ENCODE data around the gene CCND2. TPM values are rescaled to one million over a fixed set of nuclear protein-coding genes. Genes with fewer than 3 reads are reported as not detected.
"Not testable (repeated sequence)": the region's sequence is repeated elsewhere in the genome, so short reads cannot be mapped to it uniquely, and the experiment has no call there.

CCND2 gene
- total RNA-seq, 1 experiment from 2014 or later = 70.9 TPM

- Mint-ChIP-seq H3K36me3 (ENCODE audit: insufficient read depth, unreplicated experiment) (no peaks in the 10 kb centered on the region), H3K27ac (ENCODE audit: low read depth, unreplicated experiment) (no peak overlapping the region), H3K4me3 (ENCODE audit: unreplicated experiment) (no peak overlapping the region), H3K9me3 (ENCODE audit: unreplicated experiment) (peaks cover 24% of the 10 kb centered on the region), H3K27me3 (ENCODE audit: insufficient read depth, unreplicated experiment) (peaks cover 63% of the 10 kb centered on the region), H3K4me1 (ENCODE audit: insufficient read depth, unreplicated experiment) (no peaks in the 10 kb centered on the region)
- BruUV-seq (replicated peaks) = no TSS peak
- intact Hi-C loops (cut with micrococcal nuclease) = no loop called here
- no peak for TF ChIP-seq CTCF (IDR thresholded peaks at IDR 0.05; ENCODE audit: unreplicated experiment)
- CTCF ChIA-PET = no interaction called here
- POLR2A ChIA-PET = no interaction called here
- DNase-seq (ENCODE audit: unreplicated experiment) = no peak
Measured at GRCh38 chr12:4243091-4243490, 30.5 kb upstream of the CCND2 start.

GRCh38 chr12:4243491-4244100, 30.0 kb upstream of the CCND2 start:
- peaks cover 61% of the 10 kb centered on the region for H3K27me3 Mint-ChIP-seq (ENCODE audit: insufficient read depth, unreplicated experiment)
- H3K27ac Mint-ChIP-seq (ENCODE audit: low read depth, unreplicated experiment); intact Hi-C loops (cut with micrococcal nuclease): not testable (repeated sequence)

GRCh38 chr12:4244868-4245267, 28.7 kb upstream of the CCND2 start:
- H3K27me3 Mint-ChIP-seq (ENCODE audit: insufficient read depth, unreplicated experiment) = peaks cover 61% of the 10 kb centered on the region
- peaks cover 16% of the 10 kb centered on the region for H3K9me3 Mint-ChIP-seq (ENCODE audit: unreplicated experiment)
- H3K4me1 Mint-ChIP-seq (ENCODE audit: insufficient read depth, unreplicated experiment) = no peaks in the 10 kb centered on the region
- H3K27ac Mint-ChIP-seq (ENCODE audit: low read depth, unreplicated experiment) = no peak overlapping the region
- ChIA-PET CTCF (no interaction called here), POLR2A (no interaction called here)
- TF ChIP-seq CTCF (IDR thresholded peaks at IDR 0.05; ENCODE audit: unreplicated experiment) = no peak
- H3K4me3 Mint-ChIP-seq (ENCODE audit: unreplicated experiment) = no peak overlapping the region
- intact Hi-C loops (cut with micrococcal nuclease) = no loop called here
- DNase-seq (ENCODE audit: unreplicated experiment) = no peak
- no peaks in the 10 kb centered on the region for H3K36me3 Mint-ChIP-seq (ENCODE audit: insufficient read depth, unreplicated experiment)
- no TSS peak for BruUV-seq (replicated peaks)

More at GRCh38 chr12:4243491-4244100, 30.0 kb upstream of the CCND2 start:
- CTCF ChIA-PET; H3K4me3 Mint-ChIP-seq (ENCODE audit: unreplicated experiment); H3K36me3 Mint-ChIP-seq (ENCODE audit: insufficient read depth, unreplicated experiment); H3K4me1 Mint-ChIP-seq (ENCODE audit: insufficient read depth, unreplicated experiment); DNase-seq (ENCODE audit: unreplicated experiment); POLR2A ChIA-PET; BruUV-seq (replicated peaks): not testable (repeated sequence)
- peaks cover 19% of the 10 kb centered on the region for H3K9me3 Mint-ChIP-seq (ENCODE audit: unreplicated experiment)

GRCh38 chr12:4245446-4245845, 28.1 kb upstream of the CCND2 start:
- H3K4me3 Mint-ChIP-seq (ENCODE audit: unreplicated experiment) = no peak overlapping the region
- peaks cover 63% of the 10 kb centered on the region for H3K27me3 Mint-ChIP-seq (ENCODE audit: insufficient read depth, unreplicated experiment)
- intact Hi-C loops (cut with micrococcal nuclease) = no loop called here
- H3K4me1 Mint-ChIP-seq (ENCODE audit: insufficient read depth, unreplicated experiment) = no peaks in the 10 kb centered on the region
- no peak for TF ChIP-seq CTCF (IDR thresholded peaks at IDR 0.05; ENCODE audit: unreplicated experiment)
- H3K27ac Mint-ChIP-seq (ENCODE audit: low read depth, unreplicated experiment) = no peak overlapping the region
- no peaks in the 10 kb centered on the region for H3K36me3 Mint-ChIP-seq (ENCODE audit: insufficient read depth, unreplicated experiment)
- H3K9me3 Mint-ChIP-seq (ENCODE audit: unreplicated experiment) = peaks cover 16% of the 10 kb centered on the region
- no TSS peak for BruUV-seq (replicated peaks)
- CTCF ChIA-PET = interaction anchor here (0.5 to 1.5 kb wide), 2 partner anchors 311 to 946 kb away, joined by 3 to 4 read pairs; no protein-coding TSS in a partner anchor
- POLR2A ChIA-PET = no interaction called here
- no peak for DNase-seq (ENCODE audit: unreplicated experiment)

- no TSS peak for BruUV-seq (replicated peaks)
- no peak for DNase-seq (ENCODE audit: unreplicated experiment)
- H3K4me1 Mint-ChIP-seq (ENCODE audit: insufficient read depth, unreplicated experiment) = no peaks in the 10 kb centered on the region
- H3K27me3 Mint-ChIP-seq (ENCODE audit: insufficient read depth, unreplicated experiment) = peaks cover 64% of the 10 kb centered on the region
- H3K36me3 Mint-ChIP-seq (ENCODE audit: insufficient read depth, unreplicated experiment) = no peaks in the 10 kb centered on the region
- no peak for TF ChIP-seq CTCF (IDR thresholded peaks at IDR 0.05; ENCODE audit: unreplicated experiment)
- no peak overlapping the region for H3K27ac Mint-ChIP-seq (ENCODE audit: low read depth, unreplicated experiment)
- ChIA-PET POLR2A (no interaction called here), CTCF (interaction anchor here (0.5 to 1.5 kb wide), 2 partner anchors 312 to 946 kb away, joined by 3 to 4 read pairs; no protein-coding TSS in a partner anchor)
- intact Hi-C loops (cut with micrococcal nuclease) = no loop called here
- peaks cover 16% of the 10 kb centered on the region for H3K9me3 Mint-ChIP-seq (ENCODE audit: unreplicated experiment)
- no peak overlapping the region for H3K4me3 Mint-ChIP-seq (ENCODE audit: unreplicated experiment)
Measured at GRCh38 chr12:4246116-4246515, 27.4 kb upstream of the CCND2 start.
